ENCODE measurements around the gene SGMS1. TPM values are rescaled to one million over a fixed set of nuclear protein-coding genes. Genes with fewer than 3 reads are reported as not detected.

SGMS1 gene
- total RNA-seq, 2 experiments from 2014 or later, result 24.8 to 25.2 TPM

DNA sequence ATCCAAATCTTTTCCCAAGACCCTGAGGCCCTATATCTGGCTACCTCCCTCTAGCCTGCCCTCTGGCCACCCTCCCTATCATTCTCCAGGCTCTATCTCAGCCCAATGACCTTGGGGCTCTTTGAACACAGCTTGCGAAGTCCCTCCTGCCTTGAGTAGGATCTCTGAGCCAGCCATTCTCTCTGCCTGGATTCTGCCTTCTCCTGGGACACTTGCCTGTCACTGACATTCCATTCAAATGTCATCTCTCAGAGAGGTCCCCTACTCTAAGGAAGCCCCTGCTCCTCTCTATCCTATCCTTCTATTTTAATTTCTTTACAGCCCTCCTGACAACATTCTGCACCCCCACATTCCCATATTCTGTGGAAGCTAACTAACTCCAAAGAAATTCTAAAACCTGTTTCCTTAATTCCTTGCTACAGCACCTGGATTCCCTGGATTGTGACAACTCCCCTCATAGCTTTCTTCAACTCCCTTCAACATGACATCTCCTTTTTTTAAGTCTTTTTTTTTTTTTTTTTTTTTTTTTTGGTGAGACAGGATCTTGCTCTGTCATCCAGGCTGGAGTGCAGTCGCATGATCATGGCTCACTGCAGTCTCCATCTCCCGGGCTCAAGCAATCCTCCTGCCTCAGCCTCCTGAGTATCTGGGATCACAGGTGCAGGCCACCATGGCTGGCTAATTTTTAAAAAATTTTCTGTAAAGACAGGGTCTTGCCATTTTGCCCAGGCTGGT, 291.5 kb downstream of the SGMS1 start:
- H3K27me3 ChIP-seq (ENCODE audit: control insufficient read depth in 1 of 2, insufficient read depth in 2 of 2, low read length in 2 of 2), result no peaks in the 10 kb centered on the region
- DNase-seq, result no peak
- H3K4me3 ChIP-seq (ENCODE audit: low read length), result no peak overlapping the region
- ATAC-seq (ENCODE audit: poor library complexity), result no peak
- Mint-ChIP-seq H3K27me3 (no peaks in the 10 kb centered on the region), H3K9me3 (no peaks in the 10 kb centered on the region), H3K36me3 (ENCODE audit: low read depth) (peaks cover 32% of the 10 kb centered on the region), H3K27ac (no peak overlapping the region), H3K4me3 (no peak overlapping the region), H3K4me1 (ENCODE audit: low read depth) (peaks cover 39% of the 10 kb centered on the region)
- H3K27ac ChIP-seq (ENCODE audit: low read depth in 1 of 2, low read length in 2 of 2), result no peak overlapping the region
- POLR2A ChIA-PET, result no interaction called here
- intact Hi-C loops (cut with DNase I, micrococcal nuclease), result no loop called here
- TF ChIP-seq, protein P1, sequence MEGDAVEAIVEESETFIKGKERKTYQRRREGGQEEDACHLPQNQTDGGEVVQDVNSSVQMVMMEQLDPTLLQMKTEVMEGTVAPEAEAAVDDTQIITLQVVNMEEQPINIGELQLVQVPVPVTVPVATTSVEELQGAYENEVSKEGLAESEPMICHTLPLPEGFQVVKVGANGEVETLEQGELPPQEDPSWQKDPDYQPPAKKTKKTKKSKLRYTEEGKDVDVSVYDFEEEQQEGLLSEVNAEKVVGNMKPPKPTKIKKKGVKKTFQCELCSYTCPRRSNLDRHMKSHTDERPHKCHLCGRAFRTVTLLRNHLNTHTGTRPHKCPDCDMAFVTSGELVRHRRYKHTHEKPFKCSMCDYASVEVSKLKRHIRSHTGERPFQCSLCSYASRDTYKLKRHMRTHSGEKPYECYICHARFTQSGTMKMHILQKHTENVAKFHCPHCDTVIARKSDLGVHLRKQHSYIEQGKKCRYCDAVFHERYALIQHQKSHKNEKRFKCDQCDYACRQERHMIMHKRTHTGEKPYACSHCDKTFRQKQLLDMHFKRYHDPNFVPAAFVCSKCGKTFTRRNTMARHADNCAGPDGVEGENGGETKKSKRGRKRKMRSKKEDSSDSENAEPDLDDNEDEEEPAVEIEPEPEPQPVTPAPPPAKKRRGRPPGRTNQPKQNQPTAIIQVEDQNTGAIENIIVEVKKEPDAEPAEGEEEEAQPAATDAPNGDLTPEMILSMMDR (IDR thresholded peaks at IDR 0.05), result no peak
- CTCF ChIA-PET, result interaction anchor here (0.6 kb wide), 1 partner anchor 55 kb away, joined by 3 read pairs; no protein-coding TSS in a partner anchor
- H3K9me3 ChIP-seq (ENCODE audit: control insufficient read depth in 1 of 2, insufficient read depth in 1 of 2, low read length in 2 of 2), result no peaks in the 10 kb centered on the region
- H3K36me3 ChIP-seq (ENCODE audit: insufficient read depth, low read length), result no peaks in the 10 kb centered on the region
- peaks cover 6% of the 10 kb centered on the region for H3K4me1 ChIP-seq (ENCODE audit: insufficient read depth, low read length)

DNA sequence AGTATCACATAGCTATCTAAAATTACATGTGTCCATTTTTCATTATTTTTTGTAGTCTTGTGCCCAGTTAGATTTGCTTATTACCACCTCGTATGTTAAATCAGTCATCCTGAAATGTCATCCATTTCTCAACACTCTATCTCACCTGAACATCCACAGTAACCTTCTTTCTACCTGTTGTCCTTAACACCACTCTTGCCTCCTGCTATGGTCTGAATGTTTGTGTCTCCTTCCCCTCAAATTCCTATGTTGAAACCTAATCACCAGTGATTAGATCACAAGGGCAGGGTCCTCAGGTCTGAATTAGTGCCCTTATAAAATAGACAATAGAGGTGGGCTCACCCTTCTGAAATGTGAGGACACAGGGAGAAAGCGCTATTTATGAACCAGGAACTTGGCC, 292.3 kb downstream of the SGMS1 start:
- intact Hi-C loops (cut with DNase I, micrococcal nuclease), result no loop called here
- no peak overlapping the region for H3K4me3 ChIP-seq (ENCODE audit: low read length)
- no peaks in the 10 kb centered on the region for H3K9me3 ChIP-seq (ENCODE audit: control insufficient read depth in 1 of 2, insufficient read depth in 1 of 2, low read length in 2 of 2)
- Mint-ChIP-seq H3K9me3 (no peaks in the 10 kb centered on the region), H3K4me1 (ENCODE audit: low read depth) (peaks cover 36% of the 10 kb centered on the region), H3K27me3 (no peaks in the 10 kb centered on the region), H3K36me3 (ENCODE audit: low read depth) (peaks cover 38% of the 10 kb centered on the region), H3K4me3 (no peak overlapping the region), H3K27ac (no peak overlapping the region)
- ChIA-PET CTCF (interaction anchor here (0.6 kb wide), 1 partner anchor 1737 kb away, joined by 5 read pairs; no protein-coding TSS in a partner anchor), POLR2A (no interaction called here)
- H3K4me1 ChIP-seq (ENCODE audit: insufficient read depth, low read length), result peaks cover 6% of the 10 kb centered on the region
- H3K36me3 ChIP-seq (ENCODE audit: insufficient read depth, low read length), result peaks cover 7% of the 10 kb centered on the region
- TF ChIP-seq, protein P1 (IDR thresholded peaks at IDR 0.05), result no peak
- DNase-seq (no peak), ATAC-seq (ENCODE audit: poor library complexity) (no peak)
- H3K27ac ChIP-seq (ENCODE audit: low read depth in 1 of 2, low read length in 2 of 2), result no peak overlapping the region
- no peaks in the 10 kb centered on the region for H3K27me3 ChIP-seq (ENCODE audit: control insufficient read depth in 1 of 2, insufficient read depth in 2 of 2, low read length in 2 of 2)

DNA sequence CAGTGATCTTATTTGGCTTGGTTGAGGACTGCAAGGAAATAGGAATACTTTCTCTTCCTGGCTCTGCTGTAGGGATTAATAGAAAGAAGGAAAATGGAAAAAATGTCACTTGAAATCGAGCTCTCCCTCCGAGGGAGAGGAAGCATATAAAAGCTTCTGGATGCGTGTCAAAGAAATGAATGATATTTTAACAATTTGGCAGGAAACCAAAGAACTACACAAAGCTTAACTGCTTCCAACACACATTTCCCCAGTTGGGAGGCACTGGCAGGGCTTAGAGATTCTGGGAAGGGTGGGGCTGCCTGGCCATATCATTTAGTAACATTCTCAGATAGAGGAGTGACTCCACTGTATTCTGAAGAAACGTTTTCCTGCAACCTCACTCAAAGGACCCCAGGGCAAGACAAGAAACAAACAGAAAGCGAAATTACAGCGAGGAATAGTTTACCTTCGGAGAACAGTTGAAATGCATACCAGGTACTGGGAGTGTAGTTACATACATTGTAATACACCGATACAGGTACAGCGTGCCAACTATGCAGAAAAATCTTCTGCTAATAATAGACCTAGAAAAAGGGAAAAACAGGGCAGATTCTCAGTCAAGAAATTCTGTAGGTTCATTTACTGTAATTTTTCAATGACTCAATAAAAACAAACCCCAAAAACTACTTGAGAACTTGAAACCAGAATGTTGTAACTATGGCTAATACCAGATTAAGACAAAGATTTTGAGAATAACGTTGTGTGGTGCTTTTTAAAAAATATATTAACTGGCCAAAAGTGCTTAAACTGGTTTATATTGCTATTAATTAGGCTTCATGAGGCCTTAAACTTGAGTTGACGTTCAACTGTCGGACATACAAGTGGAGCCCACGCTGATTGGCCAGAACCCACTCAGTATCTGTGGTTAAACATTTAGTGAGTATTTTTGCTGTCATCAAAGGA, 296.7 kb downstream of the SGMS1 start:
- Histone ChIP-seq H3K4me3 (ENCODE audit: low read length) (no peak overlapping the region), H3K27ac (ENCODE audit: low read depth in 1 of 2, low read length in 2 of 2) (no peak overlapping the region), H3K27me3 (ENCODE audit: control insufficient read depth in 1 of 2, insufficient read depth in 2 of 2, low read length in 2 of 2) (no peaks in the 10 kb centered on the region), H3K4me1 (ENCODE audit: insufficient read depth, low read length) (no peaks in the 10 kb centered on the region), H3K36me3 (ENCODE audit: insufficient read depth, low read length) (peaks cover 15% of the 10 kb centered on the region), H3K9me3 (ENCODE audit: control insufficient read depth in 1 of 2, insufficient read depth in 1 of 2, low read length in 2 of 2) (no peaks in the 10 kb centered on the region)
- ChIA-PET POLR2A (interaction anchor here (1.3 kb wide), 1 partner anchor 12 kb away, joined by 7 read pairs; no protein-coding TSS in a partner anchor), CTCF (interaction anchor here (1.2 kb wide), 1 partner anchor 15 kb away, joined by 5 read pairs; no protein-coding TSS in a partner anchor)
- H3K4me1 Mint-ChIP-seq (ENCODE audit: low read depth), result no peaks in the 10 kb centered on the region
- TF ChIP-seq, protein P1 (IDR thresholded peaks at IDR 0.05), result no peak
- H3K27me3 Mint-ChIP-seq, result no peaks in the 10 kb centered on the region
- H3K4me3 Mint-ChIP-seq, result no peak overlapping the region
- DNase-seq, result no peak
- no peak overlapping the region for H3K27ac Mint-ChIP-seq
- intact Hi-C loops (cut with DNase I, micrococcal nuclease), result no loop called here
- peaks cover 58% of the 10 kb centered on the region for H3K36me3 Mint-ChIP-seq (ENCODE audit: low read depth)
- H3K9me3 Mint-ChIP-seq, result no peaks in the 10 kb centered on the region
- no peak for ATAC-seq (ENCODE audit: poor library complexity)

All from CD4-positive, alpha-beta T cell (primary cell).